ENCODE data around the gene OR4K1.

The OR4K1 gene, protein sequence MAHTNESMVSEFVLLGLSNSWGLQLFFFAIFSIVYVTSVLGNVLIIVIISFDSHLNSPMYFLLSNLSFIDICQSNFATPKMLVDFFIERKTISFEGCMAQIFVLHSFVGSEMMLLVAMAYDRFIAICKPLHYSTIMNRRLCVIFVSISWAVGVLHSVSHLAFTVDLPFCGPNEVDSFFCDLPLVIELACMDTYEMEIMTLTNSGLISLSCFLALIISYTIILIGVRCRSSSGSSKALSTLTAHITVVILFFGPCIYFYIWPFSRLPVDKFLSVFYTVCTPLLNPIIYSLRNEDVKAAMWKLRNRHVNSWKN

GRCh38 chr14:19930617-19931016 is at the start of gene OR4K1:
OR4K1 (plus strand) TSS chr14:19930917; CDS start chr14:19935667, 4,750 bp downstream.
- no peaks in the 10 kb centered on the region for H3K36me3 ChIP-seq (ENCODE audit: low read length)
- H3K9me3 ChIP-seq (ENCODE audit: insufficient read depth, low read length), result no peaks in the 10 kb centered on the region
- no peak within 1 kb of the TSS for H3K4me2 ChIP-seq (ENCODE audit: low read depth, low read length, poor library complexity, severe bottlenecking)
- H3K79me2 ChIP-seq (ENCODE audit: insufficient read depth, low read length), result no peaks in the 10 kb centered on the region
- no peaks in the 10 kb centered on the region for H3K27me3 ChIP-seq (ENCODE audit: low read length)
- no peak within 1 kb of the TSS for H3K4me3 ChIP-seq (ENCODE audit: insufficient read depth, low read length, poor library complexity, severe bottlenecking)
- TF ChIP-seq, protein P1, sequence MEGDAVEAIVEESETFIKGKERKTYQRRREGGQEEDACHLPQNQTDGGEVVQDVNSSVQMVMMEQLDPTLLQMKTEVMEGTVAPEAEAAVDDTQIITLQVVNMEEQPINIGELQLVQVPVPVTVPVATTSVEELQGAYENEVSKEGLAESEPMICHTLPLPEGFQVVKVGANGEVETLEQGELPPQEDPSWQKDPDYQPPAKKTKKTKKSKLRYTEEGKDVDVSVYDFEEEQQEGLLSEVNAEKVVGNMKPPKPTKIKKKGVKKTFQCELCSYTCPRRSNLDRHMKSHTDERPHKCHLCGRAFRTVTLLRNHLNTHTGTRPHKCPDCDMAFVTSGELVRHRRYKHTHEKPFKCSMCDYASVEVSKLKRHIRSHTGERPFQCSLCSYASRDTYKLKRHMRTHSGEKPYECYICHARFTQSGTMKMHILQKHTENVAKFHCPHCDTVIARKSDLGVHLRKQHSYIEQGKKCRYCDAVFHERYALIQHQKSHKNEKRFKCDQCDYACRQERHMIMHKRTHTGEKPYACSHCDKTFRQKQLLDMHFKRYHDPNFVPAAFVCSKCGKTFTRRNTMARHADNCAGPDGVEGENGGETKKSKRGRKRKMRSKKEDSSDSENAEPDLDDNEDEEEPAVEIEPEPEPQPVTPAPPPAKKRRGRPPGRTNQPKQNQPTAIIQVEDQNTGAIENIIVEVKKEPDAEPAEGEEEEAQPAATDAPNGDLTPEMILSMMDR (IDR thresholded peaks at IDR 0.05; ENCODE audit: insufficient read depth, low read length, poor library complexity, severe bottlenecking), result no peak
- H3K9me2 ChIP-seq (replicated peaks; ENCODE audit: insufficient read depth, low read length), result no peaks in the 10 kb centered on the region
- H3K27ac ChIP-seq (ENCODE audit: low read depth, low read length), result no peak within 1 kb of the TSS
- no peaks in the 10 kb centered on the region for H3F3A ChIP-seq (ENCODE audit: insufficient read depth)
- H4K20me1 ChIP-seq (ENCODE audit: low read depth, low read length), result no peaks in the 10 kb centered on the region
- no peak within 1 kb of the TSS for H3K9ac ChIP-seq (ENCODE audit: low read length)
- no peak within 1 kb of the TSS for H2AFZ ChIP-seq (ENCODE audit: low read depth, low read length, severe bottlenecking)

- no peaks in the 10 kb centered on the region for H3F3A ChIP-seq (ENCODE audit: insufficient read depth)
- no peak overlapping the region for H3K4me2 ChIP-seq (ENCODE audit: low read depth, low read length, poor library complexity, severe bottlenecking)
- no peak overlapping the region for H2AFZ ChIP-seq (ENCODE audit: low read depth, low read length, severe bottlenecking)
- H3K4me3 ChIP-seq (ENCODE audit: insufficient read depth, low read length, poor library complexity, severe bottlenecking), result no peak overlapping the region
- peaks cover 9% of the 10 kb centered on the region; the same call in 1 of the 2 replicates for H3K9me3 ChIP-seq (ENCODE audit: insufficient read depth, low read length)
- no peaks in the 10 kb centered on the region for H3K36me3 ChIP-seq (ENCODE audit: low read length)
- no peaks in the 10 kb centered on the region for H3K9me2 ChIP-seq (replicated peaks; ENCODE audit: insufficient read depth, low read length)
- H4K20me1 ChIP-seq (ENCODE audit: low read depth, low read length), result no peaks in the 10 kb centered on the region
- TF ChIP-seq EZH2phosphoT487 (conservative IDR thresholded peaks at IDR 0.05; ENCODE audit: low read length), result no peak
- TF ChIP-seq, protein P1 (IDR thresholded peaks at IDR 0.05; ENCODE audit: insufficient read depth, low read length, poor library complexity, severe bottlenecking), result no peak
- no peaks in the 10 kb centered on the region for H3K79me2 ChIP-seq (ENCODE audit: insufficient read depth, low read length)
- no peaks in the 10 kb centered on the region for H3K27me3 ChIP-seq (ENCODE audit: low read length)
- no peak overlapping the region for H3K9ac ChIP-seq (ENCODE audit: low read length)
- no peak overlapping the region for H3K27ac ChIP-seq (ENCODE audit: low read depth, low read length)
Observed at GRCh38 chr14:19895282-19895681, 35.4 kb upstream of the OR4K1 start.

DNA sequence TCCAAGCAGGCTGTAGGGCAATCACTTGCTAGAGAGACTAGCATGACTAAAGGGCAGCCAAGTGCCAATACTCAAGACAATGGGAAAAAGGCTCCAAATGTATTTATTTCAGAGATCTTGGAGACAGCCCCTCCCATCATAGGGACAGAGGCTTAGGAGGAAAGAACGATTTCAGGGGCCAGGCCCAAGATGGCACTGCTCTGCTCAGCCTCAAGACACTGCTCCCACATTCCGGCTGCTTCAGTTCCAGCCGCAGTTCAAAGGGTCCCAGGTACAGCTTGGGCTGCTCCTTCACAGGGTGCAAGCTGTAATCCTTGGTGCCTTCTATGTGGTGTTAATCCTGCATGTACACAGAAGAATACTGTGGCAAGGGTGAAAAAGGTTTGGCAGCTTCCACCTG is 29.7 kb upstream of the OR4K1 start:
- Histone ChIP-seq H3K9me2 (replicated peaks; ENCODE audit: insufficient read depth, low read length) (no peaks in the 10 kb centered on the region), H3K4me2 (ENCODE audit: low read depth, low read length, poor library complexity, severe bottlenecking) (no peak overlapping the region), H3K4me3 (ENCODE audit: insufficient read depth, low read length, poor library complexity, severe bottlenecking) (no peak overlapping the region), H3K36me3 (ENCODE audit: low read length) (no peaks in the 10 kb centered on the region), H3F3A (ENCODE audit: insufficient read depth) (no peaks in the 10 kb centered on the region), H3K79me2 (ENCODE audit: insufficient read depth, low read length) (no peaks in the 10 kb centered on the region), H3K9me3 (ENCODE audit: insufficient read depth, low read length) (peaks cover 2% of the 10 kb centered on the region; the same call in 1 of the 2 replicates), H3K27me3 (ENCODE audit: low read length) (no peaks in the 10 kb centered on the region), H4K20me1 (ENCODE audit: low read depth, low read length) (no peaks in the 10 kb centered on the region), H3K27ac (ENCODE audit: low read depth, low read length) (no peak overlapping the region), H2AFZ (ENCODE audit: low read depth, low read length, severe bottlenecking) (no peak overlapping the region), H3K9ac (ENCODE audit: low read length) (no peak overlapping the region)
- TF ChIP-seq, protein P1 (IDR thresholded peaks at IDR 0.05; ENCODE audit: insufficient read depth, low read length, poor library complexity, severe bottlenecking), result no peak
- TF ChIP-seq EZH2phosphoT487 (conservative IDR thresholded peaks at IDR 0.05; ENCODE audit: low read length), result no peak
